NCI-H2196 treated with DMSO at 0.1 percent for 48 hours (cell line): ENCODE data around the gene RNF214.

Experiments used
- DNase-seq: peaks from one replicate; lab custom pipeline; 2025; ENCODE audit not compliant: unreplicated experiment; lab: John Stamatoyannopoulos, UW

Gene RNF214

GRCh38 chr11:117279711-117280376 lies 47.4 kb downstream of the RNF214 start:
- no peak for DNase-seq

GRCh38 chr11:117281159-117281558 lies 48.7 kb downstream of the RNF214 start:
- no peak for DNase-seq

- no peak for DNase-seq
Measured at GRCh38 chr11:117281869-117282268, 49.4 kb downstream of the RNF214 start.

GRCh38 chr11:117282956-117283355 lies 50.5 kb downstream of the RNF214 start:
- no peak for DNase-seq

- no peak for DNase-seq
Measured at GRCh38 chr11:117284053-117284452, 51.6 kb downstream of the RNF214 start.

- DNase-seq, result no peak
Measured at GRCh38 chr11:117286588-117286987, 54.1 kb downstream of the RNF214 start.

GRCh38 chr11:117287668-117288067 lies 55.2 kb downstream of the RNF214 start:
- no peak for DNase-seq

- DNase-seq, result no peak
Measured at GRCh38 chr11:117289795-117290194, 57.3 kb downstream of the RNF214 start.

- no peak for DNase-seq
Measured at GRCh38 chr11:117290809-117291396, 58.4 kb downstream of the RNF214 start, which contains the start of gene BACE1-AS. Gene BACE1-AS, plus strand, starts transcription at chr11:117291346.

GRCh38 chr11:117292616-117293015 lies 60.1 kb downstream of the RNF214 start:
- no peak for DNase-seq

GRCh38 chr11:117295438-117296137 lies 63.1 kb downstream of the RNF214 start:
- no peak for DNase-seq

- no peak for DNase-seq
Measured at GRCh38 chr11:117296881-117297280, 64.4 kb downstream of the RNF214 start.

- DNase-seq, result no peak
Measured at GRCh38 chr11:117298195-117298594, 65.7 kb downstream of the RNF214 start.

GRCh38 chr11:117299351-117300282 lies 67.1 kb downstream of the RNF214 start:
- DNase-seq, result no peak

GRCh38 chr11:117300283-117300663 lies 67.8 kb downstream of the RNF214 start:
- DNase-seq, result no peak

GRCh38 chr11:117300773-117301172 lies 68.3 kb downstream of the RNF214 start:
- DNase-seq, result no peak

GRCh38 chr11:117302228-117302627 lies 69.8 kb downstream of the RNF214 start:
- DNase-seq, result no peak

GRCh38 chr11:117303101-117303500 lies 70.6 kb downstream of the RNF214 start:
- no peak for DNase-seq

- no peak for DNase-seq
Measured at GRCh38 chr11:117303646-117304315, 71.3 kb downstream of the RNF214 start.

GRCh38 chr11:117305145-117305544 lies 72.7 kb downstream of the RNF214 start:
- no peak for DNase-seq

GRCh38 chr11:117309310-117309709 lies 76.8 kb downstream of the RNF214 start:
- DNase-seq, result no peak
